ENCODE data around the gene FGF12.

DNA sequence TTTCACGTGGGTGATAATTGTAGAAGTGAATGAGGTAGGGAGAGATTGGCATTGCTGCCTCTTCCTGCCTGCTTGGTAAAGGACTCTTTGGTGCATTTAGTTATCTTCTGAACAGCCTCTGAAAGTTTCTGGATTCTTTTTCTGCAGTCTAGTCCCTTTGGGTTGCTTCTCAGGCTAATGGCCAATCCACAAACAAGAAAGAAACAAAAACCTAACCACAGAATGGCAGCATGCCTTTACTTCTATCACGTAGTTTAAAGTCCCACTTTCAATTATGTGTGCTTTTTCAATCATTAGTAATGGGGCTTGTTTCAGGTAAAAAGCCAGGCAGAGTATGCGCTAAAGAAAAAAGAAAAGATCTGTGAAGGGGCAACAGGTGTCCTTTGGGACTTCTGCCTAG lies 7.4 kb downstream of the FGF12 start:
- TF ChIP-seq CTCF (IDR thresholded peaks at IDR 0.05 in 8 of 11, conservative IDR thresholded peaks at IDR 0.05 in 3 of 11) (no peak), POLR2AphosphoS5 (IDR thresholded peaks at IDR 0.05) (no peak)
